GM19463 (cell line): Measurements from ENCODE around the gene TWIST2.

Experiments used
- ATAC-seq: cut with Tn5 transposase; IDR thresholded peaks from one replicate; pipeline ENCODE4 v1.9.1; 2021; ENCODE audit warnings: mild to moderate bottlenecking, moderate library complexity; ENCODE audit not compliant: unreplicated experiment

Gene TWIST2

GRCh38 chr2:238888781-238889180 is 40.9 kb downstream of the TWIST2 start:
- ATAC-seq: no peak

- no peak for ATAC-seq
Measured at GRCh38 chr2:238890131-238890530, 42.2 kb downstream of the TWIST2 start.

GRCh38 chr2:238890618-238891456 is 43.0 kb downstream of the TWIST2 start:
- ATAC-seq: no peak

- ATAC-seq: no peak
Measured at GRCh38 chr2:238891457-238892203, 43.7 kb downstream of the TWIST2 start.

- no peak for ATAC-seq
Measured at GRCh38 chr2:238892204-238892500, 44.3 kb downstream of the TWIST2 start.

- ATAC-seq: no peak
Measured at GRCh38 chr2:238892796-238893195, 44.9 kb downstream of the TWIST2 start.

- ATAC-seq: no peak
Measured at GRCh38 chr2:238893349-238894000, 45.6 kb downstream of the TWIST2 start.

GRCh38 chr2:238894226-238894949 is 46.5 kb downstream of the TWIST2 start:
- ATAC-seq: no peak

GRCh38 chr2:238894950-238895298 is 47.0 kb downstream of the TWIST2 start:
- ATAC-seq: no peak

- no peak for ATAC-seq
Measured at GRCh38 chr2:238895361-238895882, 47.5 kb downstream of the TWIST2 start.

- no peak for ATAC-seq
Measured at GRCh38 chr2:238895891-238896600, 48.2 kb downstream of the TWIST2 start.

GRCh38 chr2:238896641-238897040 is 48.8 kb downstream of the TWIST2 start:
- no peak for ATAC-seq

GRCh38 chr2:238897122-238897880 is 49.4 kb downstream of the TWIST2 start:
- ATAC-seq: no peak

- ATAC-seq: no peak
Measured at GRCh38 chr2:238897911-238898311, 50.0 kb downstream of the TWIST2 start.

GRCh38 chr2:238898534-238899281 is 50.8 kb downstream of the TWIST2 start:
- ATAC-seq: no peak

- no peak for ATAC-seq
Measured at GRCh38 chr2:238899386-238899785, 51.5 kb downstream of the TWIST2 start.

- no peak for ATAC-seq
Measured at GRCh38 chr2:238900511-238900910, 52.6 kb downstream of the TWIST2 start.

- ATAC-seq: no peak
Measured at GRCh38 chr2:238901461-238902057, 53.7 kb downstream of the TWIST2 start.

GRCh38 chr2:238902285-238902684 is 54.4 kb downstream of the TWIST2 start:
- no peak for ATAC-seq
